Mesendoderm (in vitro differentiated cells): Measurements from ENCODE around the gene ZNF526.

Experiments
- DNase-seq: peaks from one replicate; pipeline ENCODE4 v3.0.0; 2013
- H2AK5ac ChIP-seq: 2 replicates; pipeline ENCODE4 v1.6.1; 2013; ENCODE audit warnings: low read length, inconsistent platforms
- H2BK120ac ChIP-seq: 2 replicates; pipeline ENCODE4 v1.6.1; 2013; ENCODE audit warnings: low read depth, mild to moderate bottlenecking, low read length, moderate library complexity, mixed read lengths
- H2BK15ac ChIP-seq: replicated peaks from 2 replicates; pipeline ENCODE4 v1.6.1; 2013; ENCODE audit warnings: low read depth, mild to moderate bottlenecking, moderate library complexity
- H2BK5ac ChIP-seq: 2 replicates; pipeline ENCODE4 v1.6.1; 2013; ENCODE audit warnings: low read length, inconsistent platforms
- H3K18ac ChIP-seq: 2 replicates; pipeline ENCODE4 v1.6.1; 2013; ENCODE audit warnings: mild to moderate bottlenecking, low read length, mixed read lengths
- H3K23ac ChIP-seq: one replicate; pipeline ENCODE4 v1.6.1; 2013; ENCODE audit warnings: low read length
- H3K27ac ChIP-seq: 2 replicates; pipeline ENCODE4 v1.5.1; 2013; ENCODE audit warnings: low read depth, mild to moderate bottlenecking, inconsistent platforms, low read length, moderate library complexity
- H3K27me3 ChIP-seq: 2 replicates; pipeline ENCODE4 v1.6.1; 2013; ENCODE audit warnings: low read length, control low read depth, mild to moderate bottlenecking, inconsistent platforms; ENCODE audit not compliant: insufficient read depth, poor library complexity
- H3K36me3 ChIP-seq: 2 replicates; pipeline ENCODE4 v1.6.1; 2013; ENCODE audit warnings: low read length, inconsistent platforms; ENCODE audit not compliant: control insufficient read depth, insufficient read depth
- H3K4ac ChIP-seq: one replicate; pipeline ENCODE4 v1.6.1; 2013; ENCODE audit warnings: low read depth, mild to moderate bottlenecking, low read length, moderate library complexity
- H3K4me1 ChIP-seq: 2 replicates; pipeline ENCODE4 v1.6.1; 2013; ENCODE audit warnings: low read depth, low read length, inconsistent platforms; ENCODE audit not compliant: control insufficient read depth
- H3K4me2 ChIP-seq: 2 replicates; pipeline ENCODE4 v1.6.1; 2013; ENCODE audit warnings: low read length
- H3K4me3 ChIP-seq: 2 replicates; pipeline ENCODE4 v1.5.1; 2013; ENCODE audit warnings: mild to moderate bottlenecking, low read length
- H3K56ac ChIP-seq: one replicate; pipeline ENCODE4 v1.6.1; 2013; ENCODE audit warnings: low read length
- H3K79me1 ChIP-seq: 2 replicates; pipeline ENCODE4 v1.6.1; 2013; ENCODE audit warnings: low read length, inconsistent platforms
- H3K79me2 ChIP-seq: 2 replicates; pipeline ENCODE4 v1.6.1; 2013; ENCODE audit warnings: mild to moderate bottlenecking, low read length; ENCODE audit not compliant: control insufficient read depth, insufficient read depth
- H3K9ac ChIP-seq: 2 replicates; pipeline ENCODE4 v1.6.1; 2013; ENCODE audit warnings: low read length, inconsistent platforms
- H4K5ac ChIP-seq: one replicate; pipeline ENCODE4 v1.6.1; 2013; ENCODE audit warnings: low read length
- H4K8ac ChIP-seq: one replicate; pipeline ENCODE4 v1.6.1; 2013; ENCODE audit warnings: low read depth, mild to moderate bottlenecking, control low read depth, low read length, moderate library complexity
- WGBS: extraction: QIAGEN DNeasy Blood & Tissue Kit; methylation state at CpG from one replicate; pipeline ENCODE4 v1.1.7; 2013; ENCODE audit warnings: low lambda C conversion rate, missing lambda C conversion rate; ENCODE audit not compliant: insufficient coverage; ENCODE audit errors: extremely low coverage; 5-methylcytosine and 5-hydroxymethylcytosine counted together

The ZNF526 gene

DNA sequence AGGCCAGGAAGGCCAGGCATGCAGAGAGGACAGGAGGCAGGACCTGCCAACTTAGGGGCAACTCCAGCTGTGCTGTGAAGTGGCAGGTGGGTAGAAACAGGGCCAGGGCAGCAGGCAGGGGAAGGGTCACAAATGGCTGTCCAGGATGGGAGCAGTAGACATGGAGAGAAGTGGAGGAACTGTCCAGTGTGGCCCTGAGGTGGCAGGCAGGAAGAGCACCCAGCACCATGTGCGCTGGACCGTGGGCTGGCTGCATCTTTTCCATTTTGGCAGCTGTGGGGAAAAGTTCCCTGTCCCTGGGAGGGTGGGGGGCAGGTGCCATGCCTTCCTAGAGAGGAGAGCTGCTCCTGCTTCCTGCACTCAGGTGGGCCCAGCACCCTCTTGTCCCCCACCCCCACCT lies 16.4 kb upstream of the ZNF526 start:
- Histone ChIP-seq H3K56ac (no peak overlapping the region), H4K5ac (no peak overlapping the region), H4K8ac (no peak overlapping the region), H3K79me2 (no peaks in the 10 kb centered on the region), H3K4me3 (no peak overlapping the region), H2BK5ac (no peak overlapping the region), H3K27me3 (no peaks in the 10 kb centered on the region), H3K4ac (no peak overlapping the region), H3K79me1 (peaks cover 22% of the 10 kb centered on the region), H2BK120ac (no peak overlapping the region), H3K36me3 (peaks cover 8% of the 10 kb centered on the region), H2AK5ac (no peak overlapping the region), H2BK15ac (no peak overlapping the region), H3K27ac (no peak overlapping the region), H3K4me1 (peaks cover 3% of the 10 kb centered on the region), H3K23ac (no peak overlapping the region), H3K18ac (no peak overlapping the region), H3K4me2 (no peak overlapping the region), H3K9ac (no peak overlapping the region)
- WGBS = no CpG with 5 or more reads among the region's 2 CpGs
- no peak for DNase-seq

DNA sequence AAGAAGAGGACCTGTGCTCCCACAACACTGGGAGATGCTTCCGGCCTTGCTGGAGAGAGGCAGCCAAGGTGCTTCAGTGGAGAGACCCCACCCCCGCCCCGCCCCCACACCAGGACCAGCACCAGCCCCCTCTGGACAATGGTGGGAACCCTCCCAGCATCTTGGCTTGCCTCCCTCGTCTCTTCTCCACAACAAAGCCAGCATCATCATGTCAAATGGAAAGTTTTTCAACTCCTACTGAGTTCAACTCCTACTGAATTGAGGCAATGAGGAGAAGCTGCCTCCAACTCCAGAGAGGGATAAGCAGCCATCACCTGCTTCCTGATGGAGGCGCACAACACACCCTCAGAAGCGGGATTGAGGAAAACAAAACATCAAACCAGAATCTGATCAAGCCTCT lies 15.4 kb upstream of the ZNF526 start:
- Histone ChIP-seq H3K18ac (no peak overlapping the region), H3K56ac (no peak overlapping the region), H4K8ac (no peak overlapping the region), H3K9ac (no peak overlapping the region), H3K27me3 (no peaks in the 10 kb centered on the region), H4K5ac (no peak overlapping the region), H3K4me2 (no peak overlapping the region), H3K79me1 (peaks cover 22% of the 10 kb centered on the region), H3K27ac (no peak overlapping the region), H3K23ac (no peak overlapping the region), H2BK5ac (no peak overlapping the region), H3K4me3 (no peak overlapping the region), H3K36me3 (peaks cover 9% of the 10 kb centered on the region), H2AK5ac (no peak overlapping the region), H2BK120ac (no peak overlapping the region), H3K79me2 (no peaks in the 10 kb centered on the region), H2BK15ac (no peak overlapping the region), H3K4me1 (no peaks in the 10 kb centered on the region), H3K4ac (no peak overlapping the region)
- no peak for DNase-seq
- no CpG with 5 or more reads among the region's 6 CpGs for WGBS

DNA sequence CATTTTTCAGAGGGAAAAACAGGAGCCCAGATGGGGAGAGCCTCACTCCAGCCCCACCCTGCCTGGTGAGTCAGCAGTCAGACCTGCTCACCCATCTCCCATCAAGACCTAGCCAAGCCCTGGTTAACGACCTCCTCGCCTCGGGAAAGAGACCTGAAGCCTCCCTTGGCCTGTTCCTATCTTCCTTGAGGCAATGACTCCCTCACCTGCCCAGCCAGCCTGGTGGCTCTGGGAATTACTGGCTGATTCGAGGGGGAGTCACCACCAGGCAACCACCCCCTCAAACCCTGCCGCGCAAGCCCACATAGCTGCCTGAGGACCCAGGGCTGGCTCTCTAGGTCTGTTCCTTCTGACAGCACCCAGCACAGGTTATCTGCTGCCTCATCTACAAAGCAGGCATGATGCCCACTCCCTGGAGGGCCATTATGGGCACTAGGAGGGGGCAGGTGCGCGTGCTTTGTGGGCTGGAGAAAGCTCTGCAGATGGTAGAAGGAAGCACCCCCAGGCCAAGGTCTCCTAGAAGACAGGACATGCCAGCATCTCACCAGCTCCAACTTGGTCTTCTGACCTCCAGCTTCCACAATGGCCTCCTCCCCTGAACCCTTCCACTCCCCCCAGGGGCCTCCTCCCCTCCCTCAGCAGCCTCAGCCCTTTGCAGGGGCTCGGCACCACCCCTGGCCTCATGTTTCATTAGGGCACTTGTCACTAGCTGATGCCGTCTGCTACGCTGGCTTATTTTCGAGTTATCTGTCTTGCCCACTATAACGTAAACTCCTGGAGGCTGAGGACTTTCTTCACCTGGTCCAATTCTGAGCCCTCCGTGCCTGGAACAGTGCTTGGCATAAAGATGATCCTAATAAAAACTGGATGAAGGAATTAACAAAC lies 13.0 kb upstream of the ZNF526 start:
- H3K9ac ChIP-seq = no peak overlapping the region
- H2BK120ac ChIP-seq = no peak overlapping the region
- no peak overlapping the region for H4K5ac ChIP-seq
- no peak overlapping the region for H3K4me3 ChIP-seq
- H2AK5ac ChIP-seq = no peak overlapping the region
- H2BK5ac ChIP-seq = no peak overlapping the region
- no peak overlapping the region for H3K27ac ChIP-seq
- peaks cover 11% of the 10 kb centered on the region for H3K36me3 ChIP-seq
- H3K56ac ChIP-seq = no peak overlapping the region
- no peak for DNase-seq
- H3K27me3 ChIP-seq = no peaks in the 10 kb centered on the region
- no peak overlapping the region for H3K4ac ChIP-seq
- no peaks in the 10 kb centered on the region for H3K79me2 ChIP-seq
- no peak overlapping the region for H2BK15ac ChIP-seq
- H3K79me1 ChIP-seq = peaks cover 19% of the 10 kb centered on the region
- no peak overlapping the region for H3K4me2 ChIP-seq
- no peak overlapping the region for H3K23ac ChIP-seq
- no peaks in the 10 kb centered on the region for H3K4me1 ChIP-seq
- no CpG with 5 or more reads among the region's 14 CpGs for WGBS
- H3K18ac ChIP-seq = no peak overlapping the region
- H4K8ac ChIP-seq = no peak overlapping the region

DNA sequence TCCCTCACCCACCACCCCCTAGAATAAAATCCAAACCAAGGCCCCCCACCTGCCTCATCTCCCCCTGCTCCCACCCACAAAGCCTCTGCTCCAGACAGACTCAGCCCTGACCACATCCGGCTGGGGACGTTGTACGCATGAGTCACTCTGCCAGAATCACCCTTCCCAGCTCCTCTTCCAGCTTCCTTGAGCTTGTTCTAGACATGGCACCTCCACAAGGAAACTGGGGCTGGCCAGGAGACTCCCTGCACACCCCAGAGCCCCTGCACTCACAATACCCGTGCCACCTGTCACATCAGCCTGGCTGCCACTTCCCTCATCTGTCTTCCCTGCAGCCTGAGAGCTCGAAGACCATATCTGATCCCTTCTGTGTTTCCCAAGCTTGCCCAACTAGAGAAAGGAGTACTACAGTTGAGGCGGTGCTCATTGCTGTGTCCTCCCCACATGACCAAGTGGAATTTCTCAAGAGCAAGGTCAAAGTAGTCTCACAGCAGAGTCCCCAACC lies 12.3 kb upstream of the ZNF526 start:
- no peak overlapping the region for H3K4me2 ChIP-seq
- peaks cover under 1% of the 10 kb centered on the region for H3K79me2 ChIP-seq
- no peak overlapping the region for H2BK15ac ChIP-seq
- no peak overlapping the region for H3K4ac ChIP-seq
- WGBS = no CpG with 5 or more reads among the region's 6 CpGs
- H2BK120ac ChIP-seq = no peak overlapping the region
- no peak overlapping the region for H2AK5ac ChIP-seq
- H2BK5ac ChIP-seq = no peak overlapping the region
- H3K4me1 ChIP-seq = no peaks in the 10 kb centered on the region
- H3K18ac ChIP-seq = no peak overlapping the region
- DNase-seq = no peak
- no peaks in the 10 kb centered on the region for H3K27me3 ChIP-seq
- peaks cover 11% of the 10 kb centered on the region for H3K36me3 ChIP-seq
- peaks cover 14% of the 10 kb centered on the region for H3K79me1 ChIP-seq
- H3K4me3 ChIP-seq = no peak overlapping the region
- H3K56ac ChIP-seq = no peak overlapping the region
- no peak overlapping the region for H3K27ac ChIP-seq
- H3K23ac ChIP-seq = no peak overlapping the region
- H4K5ac ChIP-seq = no peak overlapping the region
- no peak overlapping the region for H4K8ac ChIP-seq
- no peak overlapping the region for H3K9ac ChIP-seq

DNA sequence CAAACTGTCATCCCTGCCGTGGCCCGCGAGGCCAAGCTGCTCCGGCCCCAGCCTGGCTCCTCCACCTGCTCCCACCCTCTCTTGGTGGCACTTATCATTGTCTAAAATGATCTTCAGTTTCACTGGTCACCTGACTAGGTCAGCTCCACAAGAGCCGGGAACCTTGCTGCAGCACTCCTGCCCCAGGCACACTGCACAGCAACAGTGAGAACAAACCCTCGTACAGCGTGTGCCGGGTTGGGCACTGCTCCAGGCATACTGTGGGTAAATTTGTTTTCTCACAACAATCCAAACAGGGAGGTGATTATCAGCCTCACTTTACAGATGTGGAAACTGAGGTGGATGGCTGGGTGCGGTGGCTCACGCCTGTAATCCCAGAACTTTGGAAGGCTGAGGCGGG lies 11.5 kb upstream of the ZNF526 start:
- no peaks in the 10 kb centered on the region for H3K27me3 ChIP-seq
- H3K79me1 ChIP-seq = peaks cover 16% of the 10 kb centered on the region
- H4K8ac ChIP-seq = no peak overlapping the region
- H2AK5ac ChIP-seq = no peak overlapping the region
- no peak overlapping the region for H2BK5ac ChIP-seq
- no peak overlapping the region for H3K4me2 ChIP-seq
- H3K79me2 ChIP-seq = peaks cover 6% of the 10 kb centered on the region
- no peak overlapping the region for H2BK120ac ChIP-seq
- no peak overlapping the region for H3K4ac ChIP-seq
- no peak overlapping the region for H3K23ac ChIP-seq
- no peak overlapping the region for H4K5ac ChIP-seq
- no peaks in the 10 kb centered on the region for H3K4me1 ChIP-seq
- WGBS = no CpG with 5 or more reads among the region's 11 CpGs
- H3K36me3 ChIP-seq = peaks cover 11% of the 10 kb centered on the region
- no peak overlapping the region for H3K18ac ChIP-seq
- H3K56ac ChIP-seq = no peak overlapping the region
- H3K27ac ChIP-seq = no peak overlapping the region
- H3K4me3 ChIP-seq = no peak overlapping the region
- no peak overlapping the region for H2BK15ac ChIP-seq
- no peak overlapping the region for H3K9ac ChIP-seq
- no peak for DNase-seq
